GM12865 (cell line): ENCODE measurements around the gene AADACL3.

Source experiments
- DNase-seq: peaks from one replicate; pipeline ENCODE4 v3.0.0; 2010; ENCODE audit warnings: low read depth
- H3K4me3 ChIP-seq: 2 replicates; pipeline ENCODE4 v1.5.1; 2011; ENCODE audit warnings: mild to moderate bottlenecking, low read depth, low read length, control low read depth
- CTCF ChIP-seq: IDR thresholded peaks from 2 replicates; pipeline ENCODE4 v1.5.1; 2011; ENCODE audit warnings: low read length, control low read depth, low read depth, inconsistent platforms; ENCODE audit not compliant: insufficient read depth; ENCODE audit errors: missing control alignments

Gene AADACL3

GRCh38 chr1:12738934-12739333, 23.0 kb downstream of the AADACL3 start:
- H3K4me3 ChIP-seq: no peak overlapping the region
- TF ChIP-seq CTCF: no peak
- DNase-seq: no peak

- H3K4me3 ChIP-seq: no peak overlapping the region
- no peak for TF ChIP-seq CTCF
- no peak for DNase-seq
These were observed 23.7 kb downstream of the AADACL3 start for GRCh38 chr1:12739613-12740012.

- TF ChIP-seq CTCF: no peak
- no peak overlapping the region for H3K4me3 ChIP-seq
- DNase-seq: no peak
These were observed 26.0 kb downstream of the AADACL3 start for GRCh38 chr1:12741946-12742345.

GRCh38 chr1:12745126-12745991, 29.4 kb downstream of the AADACL3 start:
- DNase-seq: no peak
- TF ChIP-seq CTCF: no peak
- no peak overlapping the region for H3K4me3 ChIP-seq

- no peak within 1 kb of the TSS for H3K4me3 ChIP-seq
- DNase-seq: peak; percentile 65
- TF ChIP-seq CTCF: no peak
These were observed 30.0 kb downstream of the AADACL3 start, which contains the start of gene CFAP107 for GRCh38 chr1:12745992-12746323. CFAP107 (plus strand) TSS chr1:12746200; CDS start chr1:12746431, 231 bp downstream.

- H3K4me3 ChIP-seq: no peak overlapping the region
- TF ChIP-seq CTCF: no peak
- DNase-seq: no peak
These were observed 33.0 kb downstream of the AADACL3 start for GRCh38 chr1:12748778-12749355.
